HG03066 (cell line): Measurements from ENCODE around the gene PTPRN2.

Source experiments
- ATAC-seq: cut with Tn5 transposase; IDR thresholded peaks from one replicate; pipeline ENCODE4 v1.9.1; 2021; ENCODE audit warnings: low read depth; ENCODE audit not compliant: unreplicated experiment

Gene PTPRN2

GRCh38 chr7:157685430-157686284, 902.0 kb downstream of the PTPRN2 start:
- no peak for ATAC-seq

GRCh38 chr7:157684909-157685429, 902.7 kb downstream of the PTPRN2 start:
- ATAC-seq, result no peak

GRCh38 chr7:157684157-157684908, 903.3 kb downstream of the PTPRN2 start:
- ATAC-seq, result no peak

GRCh38 chr7:157683747-157684156, 903.9 kb downstream of the PTPRN2 start:
- ATAC-seq, result no peak

GRCh38 chr7:157682946-157683746, 904.5 kb downstream of the PTPRN2 start:
- ATAC-seq, result no peak

GRCh38 chr7:157682064-157682945, 905.3 kb downstream of the PTPRN2 start:
- ATAC-seq, result no peak

GRCh38 chr7:157679607-157680006, 908.0 kb downstream of the PTPRN2 start:
- ATAC-seq, result no peak

GRCh38 chr7:157678501-157678900, 909.1 kb downstream of the PTPRN2 start:
- ATAC-seq, result no peak

GRCh38 chr7:157676456-157677255, 911.0 kb downstream of the PTPRN2 start:
- no peak for ATAC-seq

GRCh38 chr7:157676001-157676400, 911.6 kb downstream of the PTPRN2 start:
- ATAC-seq, result no peak

- ATAC-seq, result no peak
These were observed 912.1 kb downstream of the PTPRN2 start for GRCh38 chr7:157675427-157675927.

GRCh38 chr7:157674715-157675426, 912.8 kb downstream of the PTPRN2 start:
- ATAC-seq, result no peak

- ATAC-seq, result no peak
These were observed 913.5 kb downstream of the PTPRN2 start for GRCh38 chr7:157674027-157674714.

- no peak for ATAC-seq
These were observed 914.0 kb downstream of the PTPRN2 start for GRCh38 chr7:157673573-157673972.

GRCh38 chr7:157671358-157672255, 916.0 kb downstream of the PTPRN2 start:
- no peak for ATAC-seq

GRCh38 chr7:157670490-157671357, 916.9 kb downstream of the PTPRN2 start:
- ATAC-seq, result no peak
